Muscle of leg (tissue), 11 donors: Measurements from ENCODE around the gene URB2. TPM values are rescaled to one million over a fixed set of nuclear protein-coding genes. Genes with fewer than 3 reads are reported as not detected.
"Not testable (repeated sequence)": the region's sequence is repeated elsewhere in the genome, so short reads cannot be mapped to it uniquely, and the experiment has no call there.

Source experiments
- DNase-seq: peaks from one replicate; pipeline ENCODE4 v3.0.0; 2013
- H3K27ac ChIP-seq: one replicate; pipeline ENCODE4 v1.5.1; 2013; ENCODE audit warnings: mild to moderate bottlenecking, low read length, control low read depth
- H3K27me3 ChIP-seq: one replicate; pipeline ENCODE4 v1.6.1; 2013; ENCODE audit warnings: low read length; ENCODE audit not compliant: control insufficient read depth, insufficient read depth
- H3K36me3 ChIP-seq: one replicate; pipeline ENCODE4 v1.6.1; 2013; ENCODE audit warnings: low read length; ENCODE audit not compliant: control insufficient read depth, insufficient read depth
- H3K4me1 ChIP-seq: one replicate; pipeline ENCODE4 v1.6.1; 2013; ENCODE audit warnings: low read length; ENCODE audit not compliant: control insufficient read depth, insufficient read depth
- H3K4me3 ChIP-seq: one replicate; pipeline ENCODE4 v1.5.1; 2013; ENCODE audit warnings: low read length, control low read depth
- H3K9me3 ChIP-seq: replicated peaks from 2 replicates; pipeline ENCODE4 v1.6.1; 2013; ENCODE audit warnings: low read depth, low read length; ENCODE audit not compliant: control insufficient read depth
- WGBS: methylation state at CpG from one replicate; pipeline ENCODE4 v1.1.5; 2013; ENCODE audit warnings: missing lambda C conversion rate; ENCODE audit not compliant: insufficient coverage; 5-methylcytosine and 5-hydroxymethylcytosine counted together
- polyA plus RNA-seq, 8 donors: library from polyadenylated mRNA; unstranded; fragments of 120-200 nt; gene quantifications; one replicate each; pipeline versions ENCODE4 v1.2.1 to v1.2.3, GENCODE V29; 2013; ENCODE audit warnings: inconsistent platforms in 1 of 8, low replicate concordance in 1 of 8; ENCODE audit not compliant: insufficient read length in 8 of 8, insufficient read depth in 1 of 8
- total RNA-seq: library from RNA; stranded (reverse); fragments of 120-200 nt; gene quantifications from one replicate; pipeline ENCODE4 v1.2.4, GENCODE V29; 2013

URB2 gene
- total and polyA plus RNA-seq, 9 donors: 5.1 to 8.0 (median 6.0) TPM

GRCh38 chr1:229613938-229614337, 12.1 kb upstream of the URB2 start:
- Histone ChIP-seq H3K27ac (no peak overlapping the region), H3K4me1 (no peaks in the 10 kb centered on the region), H3K27me3 (no peaks in the 10 kb centered on the region), H3K36me3 (peaks cover 33% of the 10 kb centered on the region), H3K9me3 (no peaks in the 10 kb centered on the region), H3K4me3 (no peak overlapping the region)
- DNase-seq: no peak
- 80% methylated on average over 5 of the region's 5 CpGs for WGBS

- Histone ChIP-seq H3K9me3 (no peaks in the 10 kb centered on the region), H3K27me3 (no peaks in the 10 kb centered on the region), H3K27ac (no peak overlapping the region), H3K36me3 (peaks cover 29% of the 10 kb centered on the region), H3K4me3 (no peak overlapping the region), H3K4me1 (no peaks in the 10 kb centered on the region)
- DNase-seq: no peak
- 100% methylated on average over 1 of the region's 2 CpGs for WGBS
These were observed 11.3 kb upstream of the URB2 start for GRCh38 chr1:229614701-229615100.

DNA sequence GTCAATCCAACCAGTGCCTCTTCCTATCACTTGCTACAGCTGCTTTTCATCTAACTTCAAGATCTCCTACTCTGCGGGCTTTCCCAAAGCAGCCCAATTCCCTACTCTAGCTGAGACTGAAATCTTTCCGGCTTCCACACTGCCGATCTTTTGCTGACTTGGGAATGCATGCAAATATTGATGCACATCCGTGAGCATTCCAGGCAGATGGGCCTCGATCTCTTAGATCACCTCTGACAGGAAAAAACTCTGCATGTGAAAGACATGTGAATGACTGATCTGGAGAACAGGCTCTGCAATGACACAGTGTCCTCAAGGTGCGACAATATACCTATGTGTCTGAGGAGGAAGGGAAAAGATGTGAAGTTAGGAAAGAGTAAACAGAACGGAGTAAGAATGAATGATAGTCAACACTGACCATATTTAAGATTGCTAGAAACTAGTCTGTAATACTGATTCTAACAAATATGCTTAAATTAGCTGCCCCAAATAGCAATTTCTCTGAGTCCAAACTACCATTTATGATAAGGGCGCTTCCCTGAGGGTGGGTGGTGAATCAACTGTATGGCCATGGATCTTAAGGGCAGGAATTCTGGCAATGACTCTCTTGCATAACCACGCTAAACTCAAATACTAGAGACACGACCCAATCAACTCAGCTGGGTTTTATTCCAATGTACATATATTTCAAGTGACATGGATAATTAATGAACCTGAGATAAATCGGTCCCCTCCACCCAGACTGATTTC, 8.5 kb upstream of the URB2 start:
- H3K27ac ChIP-seq: no peak overlapping the region
- DNase-seq: no peak
- no peaks in the 10 kb centered on the region for H3K9me3 ChIP-seq
- H3K4me3 ChIP-seq: no peak overlapping the region
- peaks cover 7% of the 10 kb centered on the region for H3K36me3 ChIP-seq
- H3K27me3 ChIP-seq: no peaks in the 10 kb centered on the region
- no peaks in the 10 kb centered on the region for H3K4me1 ChIP-seq
- WGBS: 81% methylated on average over 5 of the region's 11 CpGs

DNA sequence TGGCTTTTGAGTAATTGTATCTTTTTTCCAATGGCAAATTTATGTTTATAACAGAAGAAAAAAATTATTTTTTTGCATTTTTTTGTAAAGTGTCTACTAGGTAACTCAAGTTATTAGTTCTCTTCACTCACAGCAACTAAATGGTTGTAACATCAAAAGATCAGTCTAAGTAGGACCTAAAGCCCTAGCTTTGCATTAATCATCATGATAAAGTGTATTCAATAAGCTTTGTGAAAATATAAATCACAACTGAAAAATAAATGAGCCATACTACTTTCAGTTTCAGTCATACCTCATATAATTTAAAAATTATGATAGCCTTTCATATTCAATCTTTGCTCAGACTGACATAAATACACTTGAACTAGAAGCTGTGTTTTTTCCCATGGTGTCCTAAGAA, 7.0 kb upstream of the URB2 start:
- Histone ChIP-seq H3K36me3 (no peaks in the 10 kb centered on the region), H3K27ac (no peak overlapping the region), H3K9me3 (no peaks in the 10 kb centered on the region), H3K4me1 (no peaks in the 10 kb centered on the region), H3K4me3 (no peak overlapping the region), H3K27me3 (no peaks in the 10 kb centered on the region)
- DNase-seq: no peak

GRCh38 chr1:229619614-229620013, 6.4 kb upstream of the URB2 start:
- no peak for DNase-seq
- no peak overlapping the region for H3K4me3 ChIP-seq
- H3K27ac ChIP-seq: no peak overlapping the region
- H3K4me1 ChIP-seq: peaks cover 3% of the 10 kb centered on the region
- H3K9me3 ChIP-seq: no peaks in the 10 kb centered on the region
- no peaks in the 10 kb centered on the region for H3K36me3 ChIP-seq
- no peaks in the 10 kb centered on the region for H3K27me3 ChIP-seq
- WGBS: 84% methylated on average over 5 of the region's 5 CpGs

DNA sequence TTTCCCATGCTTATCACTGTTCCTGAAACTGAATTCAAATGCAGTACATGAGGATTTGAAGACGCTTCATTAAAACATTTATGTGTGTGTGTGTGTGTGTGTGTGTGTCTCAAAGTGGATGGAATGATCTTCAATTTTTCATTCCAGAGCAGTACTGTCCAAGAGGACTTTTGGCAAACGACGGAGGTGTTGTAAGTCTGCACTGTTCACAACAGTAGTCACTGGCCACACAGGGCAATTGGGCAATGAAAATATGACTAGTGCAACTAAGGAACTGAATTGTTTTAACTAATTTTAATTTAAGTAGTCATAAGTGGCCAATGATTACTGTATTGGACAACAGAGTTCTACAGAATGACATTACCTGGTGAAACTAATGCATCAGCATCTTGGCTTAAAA, 5.2 kb upstream of the URB2 start:
- Histone ChIP-seq H3K36me3 (no peaks in the 10 kb centered on the region), H3K4me1 (peaks cover 5% of the 10 kb centered on the region), H3K27me3 (no peaks in the 10 kb centered on the region), H3K27ac (no peak overlapping the region), H3K9me3 (no peaks in the 10 kb centered on the region), H3K4me3 (no peak overlapping the region)
- no peak for DNase-seq
- WGBS: no CpG with 5 or more reads among the region's 3 CpGs

GRCh38 chr1:229621663-229622062, 4.4 kb upstream of the URB2 start:
- DNase-seq: no peak
- no CpG with 5 or more reads among the region's 2 CpGs for WGBS
- peaks cover 5% of the 10 kb centered on the region for H3K4me1 ChIP-seq
- no peaks in the 10 kb centered on the region for H3K27me3 ChIP-seq
- no peaks in the 10 kb centered on the region for H3K36me3 ChIP-seq
- no peak overlapping the region for H3K27ac ChIP-seq
- no peak overlapping the region for H3K4me3 ChIP-seq
- no peaks in the 10 kb centered on the region for H3K9me3 ChIP-seq

DNA sequence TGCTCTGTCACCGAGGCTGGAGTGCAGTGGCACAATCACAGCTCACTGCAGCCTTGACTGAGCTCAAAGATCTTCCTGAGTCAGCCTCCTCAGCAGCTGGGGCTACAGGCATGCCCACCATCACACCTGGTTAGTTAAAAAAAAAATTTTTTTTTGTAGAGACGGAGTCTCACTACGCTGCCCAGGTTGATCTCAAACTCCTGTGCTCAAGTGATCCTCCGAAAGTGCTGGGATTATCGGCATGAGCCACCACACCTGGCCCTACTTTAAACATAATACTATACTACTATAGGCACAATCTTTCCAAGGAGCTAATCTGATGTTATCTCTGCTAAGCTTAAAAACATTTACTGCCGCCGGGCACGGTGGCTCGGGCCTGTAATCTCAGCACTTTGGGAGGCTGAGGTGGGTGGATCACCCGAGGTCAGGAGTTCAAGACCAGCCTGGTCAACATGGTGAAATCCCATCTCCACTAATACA, 3.4 kb upstream of the URB2 start:
- not testable (repeated sequence) for H3K27me3 ChIP-seq, DNase-seq, H3K4me3 ChIP-seq, H3K36me3 ChIP-seq, H3K9me3 ChIP-seq, H3K4me1 ChIP-seq, H3K27ac ChIP-seq
- 90% methylated on average over 4 of the region's 10 CpGs for WGBS

- DNase-seq: no peak
These were observed 2.8 kb upstream of the URB2 start for GRCh38 chr1:229623225-229623624.

GRCh38 chr1:229623838-229624237, 2.2 kb upstream of the URB2 start:
- Histone ChIP-seq H3K4me3 (no peak overlapping the region), H3K27me3 (no peaks in the 10 kb centered on the region), H3K36me3 (no peaks in the 10 kb centered on the region), H3K9me3 (no peaks in the 10 kb centered on the region), H3K4me1 (peaks cover 5% of the 10 kb centered on the region), H3K27ac (no peak overlapping the region)
- DNase-seq: no peak
- 83% methylated on average over 1 of the region's 1 CpG for WGBS

More at GRCh38 chr1:229623225-229623624, 2.8 kb upstream of the URB2 start:
- H3K27ac ChIP-seq: no peak overlapping the region
- no peaks in the 10 kb centered on the region for H3K27me3 ChIP-seq
- H3K4me1 ChIP-seq: peaks cover 5% of the 10 kb centered on the region
- no peaks in the 10 kb centered on the region for H3K36me3 ChIP-seq
- no peaks in the 10 kb centered on the region for H3K9me3 ChIP-seq
- WGBS: 97% methylated on average over 3 of the region's 5 CpGs
- H3K4me3 ChIP-seq: no peak overlapping the region
